Progenitor cell of endocrine pancreas (in vitro differentiated cells): ENCODE measurements around the gene EIF4E2. TPM values are rescaled to one million over a fixed set of nuclear protein-coding genes. Genes with fewer than 3 reads are reported as not detected.

ENCODE experiments used
- DNase-seq: peaks from one replicate; pipeline ENCODE4 v3.0.0; 2021; ENCODE audit warnings: low spot score; ENCODE audit not compliant: unreplicated experiment
- H3K27ac Mint-ChIP-seq: 2 replicates; pipeline ENCODE4 v1.8.0; 2021; ENCODE audit warnings: mild to moderate bottlenecking, moderate library complexity, mixed read lengths
- H3K27me3 Mint-ChIP-seq: 2 replicates; pipeline ENCODE4 v1.8.0; 2021; ENCODE audit warnings: mixed read lengths
- H3K36me3 Mint-ChIP-seq: 2 replicates; pipeline ENCODE4 v1.8.0; 2022; ENCODE audit warnings: mixed read lengths; ENCODE audit not compliant: insufficient read depth
- H3K4me1 Mint-ChIP-seq: 2 replicates; pipeline ENCODE4 v1.8.0; 2021; ENCODE audit warnings: low read depth, mixed read lengths
- H3K4me3 Mint-ChIP-seq: 2 replicates; pipeline ENCODE4 v1.8.0; 2021; ENCODE audit warnings: low read depth, mild to moderate bottlenecking, moderate library complexity, mixed read lengths
- H3K9me3 Mint-ChIP-seq: 2 replicates; pipeline ENCODE4 v1.8.0; 2021; ENCODE audit warnings: low read depth, mixed read lengths
- total RNA-seq: library from RNA; stranded (reverse); gene quantifications from 2 replicates; pipeline ENCODE4 v1.2.1, GENCODE V29; 2021
- TF ChIP-seq, protein P1 (sequence below): fragments of 200-600 bp; sonication (generic); IDR thresholded peaks from one replicate; pipeline ENCODE4 v1.5.0; 2021; ENCODE audit warnings: antibody characterized with exemption, mild to moderate bottlenecking; ENCODE audit not compliant: unreplicated experiment

EIF4E2 gene
- total RNA-seq, 1 donor from 2014 or later, result 81.9 TPM

DNA sequence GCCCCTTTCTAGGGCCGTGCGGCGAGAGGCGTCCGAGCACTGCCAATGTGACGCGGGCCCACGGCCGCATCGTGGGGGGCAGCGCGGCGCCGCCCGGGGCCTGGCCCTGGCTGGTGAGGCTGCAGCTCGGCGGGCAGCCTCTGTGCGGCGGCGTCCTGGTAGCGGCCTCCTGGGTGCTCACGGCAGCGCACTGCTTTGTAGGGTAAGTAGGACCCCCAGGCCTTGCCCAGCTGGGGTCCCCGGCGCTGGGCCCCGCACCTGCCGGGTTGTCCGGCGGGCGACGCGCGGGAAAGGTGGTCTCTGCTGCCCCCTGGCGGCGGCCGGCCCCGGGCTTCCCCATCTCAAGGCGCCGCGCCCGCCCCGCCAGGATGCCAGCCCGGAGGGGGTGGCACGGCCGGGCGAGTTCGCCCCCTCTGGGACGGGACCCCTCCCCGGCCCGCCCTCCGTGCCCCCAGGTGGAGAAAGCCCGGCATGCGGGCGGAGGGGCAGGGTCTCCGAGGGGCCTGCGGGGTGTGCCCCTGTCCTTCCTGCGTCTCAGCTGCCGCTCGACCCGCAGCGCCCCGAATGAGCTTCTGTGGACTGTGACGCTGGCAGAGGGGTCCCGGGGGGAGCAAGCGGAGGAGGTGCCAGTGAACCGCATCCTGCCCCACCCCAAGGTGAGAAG, 28.4 kb upstream of the EIF4E2 start:
- no peak overlapping the region for H3K4me3 Mint-ChIP-seq

DNA sequence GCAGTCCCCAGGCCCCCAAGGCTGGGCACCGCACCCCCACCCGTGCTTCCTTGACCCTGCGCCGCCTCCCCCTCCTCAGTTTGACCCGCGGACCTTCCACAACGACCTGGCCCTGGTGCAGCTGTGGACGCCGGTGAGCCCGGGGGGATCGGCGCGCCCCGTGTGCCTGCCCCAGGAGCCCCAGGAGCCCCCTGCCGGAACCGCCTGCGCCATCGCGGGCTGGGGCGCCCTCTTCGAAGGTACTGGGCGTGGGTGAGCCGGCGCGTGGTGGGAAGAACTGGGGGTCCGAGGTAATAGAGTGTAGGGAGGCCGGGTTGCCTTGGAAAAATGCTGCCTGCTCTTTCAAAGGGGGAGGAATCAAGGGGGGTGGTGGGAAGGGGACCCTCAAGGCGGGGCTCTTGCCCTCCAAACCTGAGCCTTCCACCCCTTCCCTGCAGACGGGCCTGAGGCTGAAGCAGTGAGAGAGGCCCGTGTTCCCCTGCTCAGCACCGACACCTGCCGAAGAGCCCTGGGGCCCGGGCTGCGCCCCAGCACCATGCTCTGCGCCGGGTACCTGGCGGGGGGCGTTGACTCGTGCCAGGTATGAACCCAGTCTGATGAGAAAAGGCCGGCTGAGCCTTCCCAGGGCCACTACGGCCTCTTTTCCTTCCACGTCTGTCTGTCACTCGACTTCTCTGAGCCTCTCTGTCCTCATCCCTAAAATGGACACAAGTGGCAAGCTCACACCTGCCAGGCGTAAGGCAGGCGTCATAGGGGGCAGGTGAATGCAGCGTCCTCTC, 27.7 kb upstream of the EIF4E2 start:
- DNase-seq, result no peak
- Mint-ChIP-seq H3K4me3 (no peak overlapping the region), H3K4me1 (peaks cover 1% of the 10 kb centered on the region), H3K36me3 (no peaks in the 10 kb centered on the region), H3K27ac (no peak overlapping the region), H3K27me3 (peaks cover 51% of the 10 kb centered on the region), H3K9me3 (no peaks in the 10 kb centered on the region)
- TF ChIP-seq, protein P1, sequence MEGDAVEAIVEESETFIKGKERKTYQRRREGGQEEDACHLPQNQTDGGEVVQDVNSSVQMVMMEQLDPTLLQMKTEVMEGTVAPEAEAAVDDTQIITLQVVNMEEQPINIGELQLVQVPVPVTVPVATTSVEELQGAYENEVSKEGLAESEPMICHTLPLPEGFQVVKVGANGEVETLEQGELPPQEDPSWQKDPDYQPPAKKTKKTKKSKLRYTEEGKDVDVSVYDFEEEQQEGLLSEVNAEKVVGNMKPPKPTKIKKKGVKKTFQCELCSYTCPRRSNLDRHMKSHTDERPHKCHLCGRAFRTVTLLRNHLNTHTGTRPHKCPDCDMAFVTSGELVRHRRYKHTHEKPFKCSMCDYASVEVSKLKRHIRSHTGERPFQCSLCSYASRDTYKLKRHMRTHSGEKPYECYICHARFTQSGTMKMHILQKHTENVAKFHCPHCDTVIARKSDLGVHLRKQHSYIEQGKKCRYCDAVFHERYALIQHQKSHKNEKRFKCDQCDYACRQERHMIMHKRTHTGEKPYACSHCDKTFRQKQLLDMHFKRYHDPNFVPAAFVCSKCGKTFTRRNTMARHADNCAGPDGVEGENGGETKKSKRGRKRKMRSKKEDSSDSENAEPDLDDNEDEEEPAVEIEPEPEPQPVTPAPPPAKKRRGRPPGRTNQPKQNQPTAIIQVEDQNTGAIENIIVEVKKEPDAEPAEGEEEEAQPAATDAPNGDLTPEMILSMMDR, result no peak

More for the DNA sequence above, 28.4 kb upstream of the EIF4E2 start:
- no peak overlapping the region for H3K27ac Mint-ChIP-seq
- H3K4me1 Mint-ChIP-seq, result peaks cover 1% of the 10 kb centered on the region
- H3K36me3 Mint-ChIP-seq, result no peaks in the 10 kb centered on the region
- H3K9me3 Mint-ChIP-seq, result no peaks in the 10 kb centered on the region
- TF ChIP-seq, protein P1, result peak; percentile 96
- peaks cover 48% of the 10 kb centered on the region for H3K27me3 Mint-ChIP-seq
- peak; percentile 71 for DNase-seq

DNA sequence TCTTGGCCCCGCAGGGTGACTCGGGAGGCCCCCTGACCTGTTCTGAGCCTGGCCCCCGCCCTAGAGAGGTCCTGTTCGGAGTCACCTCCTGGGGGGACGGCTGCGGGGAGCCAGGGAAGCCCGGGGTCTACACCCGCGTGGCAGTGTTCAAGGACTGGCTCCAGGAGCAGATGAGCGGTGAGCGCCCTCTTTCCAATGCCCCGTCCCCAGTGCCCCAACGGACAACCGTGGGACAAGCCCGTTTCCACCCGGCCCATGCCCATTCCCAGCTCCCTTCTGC, 27.1 kb upstream of the EIF4E2 start:
- Mint-ChIP-seq H3K4me1 (peaks cover 1% of the 10 kb centered on the region), H3K9me3 (no peaks in the 10 kb centered on the region), H3K27ac (no peak overlapping the region), H3K4me3 (peak overlapping the region; percentile 11), H3K27me3 (peaks cover 51% of the 10 kb centered on the region), H3K36me3 (no peaks in the 10 kb centered on the region)
- TF ChIP-seq, protein P1, result no peak
- DNase-seq, result no peak

DNA sequence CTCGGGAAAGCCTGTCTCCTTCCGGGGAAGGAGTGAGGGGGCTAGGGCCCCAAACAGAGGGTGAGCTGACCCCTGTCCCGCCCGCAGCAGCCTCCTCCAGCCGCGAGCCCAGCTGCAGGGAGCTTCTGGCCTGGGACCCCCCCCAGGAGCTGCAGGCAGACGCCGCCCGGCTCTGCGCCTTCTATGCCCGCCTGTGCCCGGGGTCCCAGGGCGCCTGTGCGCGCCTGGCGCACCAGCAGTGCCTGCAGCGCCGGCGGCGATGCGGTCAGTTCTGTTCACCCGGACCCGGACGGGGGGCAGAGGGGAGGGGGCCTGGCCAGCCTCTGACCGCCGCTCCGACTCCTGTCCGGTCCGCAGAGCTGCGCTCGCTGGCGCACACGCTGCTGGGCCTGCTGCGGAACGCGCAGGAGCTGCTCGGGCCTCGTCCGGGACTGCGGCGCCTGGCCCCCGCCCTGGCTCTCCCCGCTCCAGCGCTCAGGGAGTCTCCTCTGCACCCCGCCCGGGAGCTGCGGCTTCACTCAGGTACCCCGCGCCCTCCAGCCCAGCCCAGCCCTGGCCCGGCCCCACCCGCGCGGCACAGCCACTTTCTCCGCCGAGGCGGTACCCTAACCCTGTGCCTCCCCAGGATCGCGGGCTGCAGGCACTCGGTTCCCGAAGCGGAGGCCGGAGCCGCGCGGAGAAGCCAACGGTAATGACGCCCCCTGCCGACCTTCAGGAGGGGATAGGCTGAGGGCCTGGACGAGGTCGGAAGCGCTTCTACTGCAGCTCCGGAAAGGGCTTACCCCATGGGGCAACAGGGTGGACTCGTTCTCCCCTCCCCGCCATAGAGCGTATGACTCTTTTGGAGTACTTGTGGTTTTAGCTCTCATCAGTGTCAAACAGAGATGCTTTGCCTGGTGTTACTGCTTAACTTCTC, 26.5 kb upstream of the EIF4E2 start:
- Mint-ChIP-seq H3K4me3 (peak overlapping the region; percentile 44), H3K27ac (no peak overlapping the region), H3K36me3 (no peaks in the 10 kb centered on the region), H3K4me1 (peaks cover 1% of the 10 kb centered on the region), H3K27me3 (peaks cover 51% of the 10 kb centered on the region), H3K9me3 (no peaks in the 10 kb centered on the region)
- TF ChIP-seq, protein P1, result peak; percentile 61
- peak; percentile 37 for DNase-seq

DNA sequence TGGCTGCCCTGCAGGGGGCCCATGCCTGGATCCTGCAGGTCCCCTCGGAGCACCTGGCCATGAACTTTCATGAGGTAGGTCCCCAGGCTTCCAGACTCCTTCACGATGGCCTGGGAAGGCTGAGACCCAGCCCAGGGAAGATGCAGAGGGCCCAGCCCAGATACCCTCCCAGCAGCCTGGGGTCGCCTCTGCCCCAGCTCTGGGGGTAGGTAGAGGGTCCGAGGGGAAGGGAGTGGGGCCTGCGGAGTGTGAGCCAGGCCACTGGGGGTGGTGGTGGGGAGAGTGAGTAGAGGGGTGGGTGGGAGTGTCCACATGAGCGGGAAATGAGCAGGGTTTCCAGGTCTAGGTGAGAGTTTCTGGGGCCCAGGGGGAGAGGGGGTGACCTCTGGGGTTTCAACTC, 25.7 kb upstream of the EIF4E2 start:
- H3K36me3 Mint-ChIP-seq, result no peaks in the 10 kb centered on the region
- H3K9me3 Mint-ChIP-seq, result no peaks in the 10 kb centered on the region
- peaks cover 47% of the 10 kb centered on the region for H3K27me3 Mint-ChIP-seq
- TF ChIP-seq, protein P1, result no peak
- H3K27ac Mint-ChIP-seq, result no peak overlapping the region
- no peak for DNase-seq
- no peak overlapping the region for H3K4me3 Mint-ChIP-seq
- peaks cover 1% of the 10 kb centered on the region for H3K4me1 Mint-ChIP-seq
